Measurements from ENCODE around the gene GSK3B.

DNA sequence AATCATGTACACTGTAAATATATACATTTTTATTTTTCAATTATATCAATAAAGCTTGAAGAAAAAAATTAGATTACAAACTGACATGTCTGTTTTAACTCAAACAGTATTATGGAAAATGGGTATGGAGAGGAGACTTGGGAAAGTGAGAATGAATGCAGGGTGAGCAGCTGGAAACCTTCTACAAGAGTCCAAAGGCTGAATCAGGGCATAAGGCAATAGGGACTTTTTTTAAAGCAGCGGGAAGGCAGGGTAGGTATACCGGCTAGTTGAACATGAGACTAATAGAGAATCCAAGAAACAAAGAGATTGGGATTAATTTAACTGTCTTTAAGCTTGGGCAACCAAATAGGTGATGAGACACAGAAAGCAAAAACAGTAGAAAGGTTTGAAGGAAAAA is 167.1 kb downstream of the GSK3B start:
- TF ChIP-seq, protein P1, sequence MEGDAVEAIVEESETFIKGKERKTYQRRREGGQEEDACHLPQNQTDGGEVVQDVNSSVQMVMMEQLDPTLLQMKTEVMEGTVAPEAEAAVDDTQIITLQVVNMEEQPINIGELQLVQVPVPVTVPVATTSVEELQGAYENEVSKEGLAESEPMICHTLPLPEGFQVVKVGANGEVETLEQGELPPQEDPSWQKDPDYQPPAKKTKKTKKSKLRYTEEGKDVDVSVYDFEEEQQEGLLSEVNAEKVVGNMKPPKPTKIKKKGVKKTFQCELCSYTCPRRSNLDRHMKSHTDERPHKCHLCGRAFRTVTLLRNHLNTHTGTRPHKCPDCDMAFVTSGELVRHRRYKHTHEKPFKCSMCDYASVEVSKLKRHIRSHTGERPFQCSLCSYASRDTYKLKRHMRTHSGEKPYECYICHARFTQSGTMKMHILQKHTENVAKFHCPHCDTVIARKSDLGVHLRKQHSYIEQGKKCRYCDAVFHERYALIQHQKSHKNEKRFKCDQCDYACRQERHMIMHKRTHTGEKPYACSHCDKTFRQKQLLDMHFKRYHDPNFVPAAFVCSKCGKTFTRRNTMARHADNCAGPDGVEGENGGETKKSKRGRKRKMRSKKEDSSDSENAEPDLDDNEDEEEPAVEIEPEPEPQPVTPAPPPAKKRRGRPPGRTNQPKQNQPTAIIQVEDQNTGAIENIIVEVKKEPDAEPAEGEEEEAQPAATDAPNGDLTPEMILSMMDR (optimal IDR thresholded peaks at IDR 0.05 in 1 of 3, IDR thresholded peaks at IDR 0.05 in 1 of 3, conservative IDR thresholded peaks at IDR 0.05 in 1 of 3; ENCODE audit: extremely low read depth in 1 of 3, insufficient read depth in 2 of 3, low read length in 3 of 3) = no peak
- no peak for TF ChIP-seq EZH2 (IDR thresholded peaks at IDR 0.05; ENCODE audit: low read length)
